GM12878 (cell line): ENCODE measurements around the gene LTBP3. TPM values are rescaled to one million over a fixed set of nuclear protein-coding genes. Genes with fewer than 3 reads are reported as not detected.

Experiments
- CBX5 ChIP-seq: sonication (generic); IDR thresholded peaks from 2 replicates; pipeline ENCODE4 v1.6.1; 2016; ENCODE audit warnings: low read depth, moderate library complexity, mild to moderate bottlenecking, inconsistent platforms
- CHD1 ChIP-seq: IDR thresholded peaks from 2 replicates; pipeline ENCODE4 v1.6.1; 2012; ENCODE audit warnings: low read depth, low read length, improper control_type of control experiment
- EGR1 ChIP-seq, 2 experiments: IDR thresholded peaks; 1 replicate in 1 of 2; 2 replicates in 1 of 2; pipeline ENCODE4 v1.6.1; 2011 to 2012; ENCODE audit warnings: low read depth in 2 of 2, low read length in 2 of 2, borderline replicate concordance in 1 of 2, mild to moderate bottlenecking in 1 of 2, moderate library complexity in 1 of 2
- KLF5 ChIP-seq: fragments of 450-650 bp; IDR thresholded peaks from 2 replicates; pipeline ENCODE4 v1.6.1; 2014; ENCODE audit warnings: mild to moderate bottlenecking; ENCODE audit not compliant: partially characterized antibody
- NR2C1 ChIP-seq: fragments of 450-650 bp; IDR thresholded peaks from 2 replicates; pipeline ENCODE4 v1.6.1; 2017; ENCODE audit warnings: antibody characterized with exemption, mild to moderate bottlenecking, moderate library complexity
- NR2F1 ChIP-seq: fragments of 450-650 bp; conservative IDR thresholded peaks from 2 replicates; pipeline ENCODE4 v1.6.1; 2017; ENCODE audit warnings: mild to moderate bottlenecking
- RAD21 ChIP-seq: IDR thresholded peaks from 2 replicates; pipeline ENCODE4 v1.6.1; 2011; ENCODE audit warnings: mild to moderate bottlenecking, low read depth, low read length, moderate library complexity; ENCODE audit not compliant: insufficient read depth
- SMC3 ChIP-seq: IDR thresholded peaks from 2 replicates; pipeline ENCODE4 v1.6.1; 2011; ENCODE audit warnings: low read length, improper control_type of control experiment, borderline replicate concordance
- SREBF2 ChIP-seq: IDR thresholded peaks from 2 replicates; pipeline ENCODE4 v1.6.1; 2012; ENCODE audit warnings: mild to moderate bottlenecking, low read length
- TAF1 ChIP-seq: IDR thresholded peaks from 2 replicates; pipeline ENCODE4 v1.6.1; 2011; ENCODE audit warnings: mild to moderate bottlenecking, low read depth, low read length, borderline replicate concordance
- TBL1XR1 ChIP-seq: IDR thresholded peaks from 2 replicates; pipeline ENCODE4 v1.6.1; 2012; ENCODE audit warnings: low read depth, low read length, improper control_type of control experiment
- WRNIP1 ChIP-seq: IDR thresholded peaks from 2 replicates; pipeline ENCODE4 v1.6.1; 2011; ENCODE audit warnings: low read depth, low read length, improper control_type of control experiment, borderline replicate concordance
- YY1 ChIP-seq: IDR thresholded peaks from 2 replicates; pipeline ENCODE4 v1.6.1; 2011; ENCODE audit warnings: low read depth, mild to moderate bottlenecking, low read length
- polyA plus RNA-seq, 11 experiments: library from polyadenylated mRNA; depleted of rRNA in 4 of 11; unstranded in 6 of 11; stranded (reverse) in 5 of 11; fragments of >200 nt; fragmentation: Nextera tagmentation in 4 of 11; fragmentation: Illumina TruSeq in 1 of 11; extraction: Ambion mirVana in 4 of 11; extraction: Trizol in 1 of 11; gene quantifications; 1 replicate in 1 of 11; 2 replicates in 10 of 11; pipeline versions ENCODE4 v1.2.1 to v1.2.3, GENCODE V29; 2011 to 2016; ENCODE audit warnings: inconsistent platforms in 2 of 11, missing spikeins in 2 of 11, low read depth in 1 of 11
- total RNA-seq, 4 experiments: library from RNA; depleted of rRNA in 3 of 4; stranded (reverse); fragments of >200 nt in 3 of 4; fragmentation: Illumina TruSeq in 1 of 4; extraction: Trizol in 1 of 4; gene quantifications; 2 replicates each; pipeline versions ENCODE4 v1.2.1 to v1.2.3, GENCODE V29; 2013 to 2021
- TF ChIP-seq, protein P1 (sequence below): IDR thresholded peaks from 2 replicates; pipeline ENCODE4 v1.6.1; 2012; ENCODE audit warnings: low read length, inconsistent platforms
- TF ChIP-seq, protein P2 (sequence below): fragments of 450-650 bp; IDR thresholded peaks from 2 replicates; pipeline ENCODE4 v1.6.1; 2018; ENCODE audit warnings: borderline replicate concordance, mild to moderate bottlenecking; ENCODE audit not compliant: partially characterized antibody
- TF ChIP-seq, protein P3 (sequence below): fragments of 450-650 bp; IDR thresholded peaks from 2 replicates; pipeline ENCODE4 v1.6.1; 2017; ENCODE audit warnings: mild to moderate bottlenecking, moderate library complexity
- TF ChIP-seq, protein P4 (sequence below): IDR thresholded peaks from 2 replicates; pipeline ENCODE4 v1.6.1; 2012; ENCODE audit warnings: improper control_type of control experiment, low read depth, low read length; ENCODE audit not compliant: insufficient replicate concordance

The LTBP3 gene
- total and polyA plus RNA-seq, 10 of the 15 experiments (the other 5 are each of a cell fraction or from before 2014, with no cell fraction given) = 2.2 to 12.2 (median 6.2) TPM; not detected in 2

DNA sequence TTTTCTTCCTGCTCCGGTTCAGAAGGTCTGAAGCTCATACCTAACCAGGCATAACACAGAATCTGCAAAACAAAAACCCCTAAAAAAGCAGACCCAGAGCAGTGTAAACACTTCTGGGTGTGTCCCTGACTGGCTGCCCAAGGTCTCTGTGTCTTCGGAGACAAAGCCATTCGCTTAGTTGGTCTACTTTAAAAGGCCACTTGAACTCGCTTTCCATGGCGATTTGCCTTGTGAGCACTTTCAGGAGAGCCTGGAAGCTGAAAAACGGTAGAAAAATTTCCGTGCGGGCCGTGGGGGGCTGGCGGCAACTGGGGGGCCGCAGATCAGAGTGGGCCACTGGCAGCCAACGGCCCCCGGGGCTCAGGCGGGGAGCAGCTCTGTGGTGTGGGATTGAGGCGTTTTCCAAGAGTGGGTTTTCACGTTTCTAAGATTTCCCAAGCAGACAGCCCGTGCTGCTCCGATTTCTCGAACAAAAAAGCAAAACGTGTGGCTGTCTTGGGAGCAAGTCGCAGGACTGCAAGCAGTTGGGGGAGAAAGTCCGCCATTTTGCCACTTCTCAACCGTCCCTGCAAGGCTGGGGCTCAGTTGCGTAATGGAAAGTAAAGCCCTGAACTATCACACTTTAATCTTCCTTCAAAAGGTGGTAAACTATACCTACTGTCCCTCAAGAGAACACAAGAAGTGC lies 60.0 kb downstream of the LTBP3 start (continued):
- TF ChIP-seq SMC3 (no peak), YY1 (peak; percentile 96), KLF5 (no peak), EGR1 (IDR thresholded peaks at IDR 0.05; ENCODE audit: borderline replicate concordance in 1 of 2, low read depth in 2 of 2, low read length in 2 of 2) (no peak), CBX5 (no peak), TBL1XR1 (no peak), WRNIP1 (no peak), RAD21 (no peak), CHD1 (peak; percentile 69), TAF1 (peak; percentile 73; the same call in 1 of the 2 replicates), NR2F1 (no peak), NR2C1 (no peak), SREBF2 (no peak)
- TF ChIP-seq, protein P1, sequence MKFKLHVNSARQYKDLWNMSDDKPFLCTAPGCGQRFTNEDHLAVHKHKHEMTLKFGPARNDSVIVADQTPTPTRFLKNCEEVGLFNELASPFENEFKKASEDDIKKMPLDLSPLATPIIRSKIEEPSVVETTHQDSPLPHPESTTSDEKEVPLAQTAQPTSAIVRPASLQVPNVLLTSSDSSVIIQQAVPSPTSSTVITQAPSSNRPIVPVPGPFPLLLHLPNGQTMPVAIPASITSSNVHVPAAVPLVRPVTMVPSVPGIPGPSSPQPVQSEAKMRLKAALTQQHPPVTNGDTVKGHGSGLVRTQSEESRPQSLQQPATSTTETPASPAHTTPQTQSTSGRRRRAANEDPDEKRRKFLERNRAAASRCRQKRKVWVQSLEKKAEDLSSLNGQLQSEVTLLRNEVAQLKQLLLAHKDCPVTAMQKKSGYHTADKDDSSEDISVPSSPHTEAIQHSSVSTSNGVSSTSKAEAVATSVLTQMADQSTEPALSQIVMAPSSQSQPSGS = no peak
- TF ChIP-seq, protein P2, sequence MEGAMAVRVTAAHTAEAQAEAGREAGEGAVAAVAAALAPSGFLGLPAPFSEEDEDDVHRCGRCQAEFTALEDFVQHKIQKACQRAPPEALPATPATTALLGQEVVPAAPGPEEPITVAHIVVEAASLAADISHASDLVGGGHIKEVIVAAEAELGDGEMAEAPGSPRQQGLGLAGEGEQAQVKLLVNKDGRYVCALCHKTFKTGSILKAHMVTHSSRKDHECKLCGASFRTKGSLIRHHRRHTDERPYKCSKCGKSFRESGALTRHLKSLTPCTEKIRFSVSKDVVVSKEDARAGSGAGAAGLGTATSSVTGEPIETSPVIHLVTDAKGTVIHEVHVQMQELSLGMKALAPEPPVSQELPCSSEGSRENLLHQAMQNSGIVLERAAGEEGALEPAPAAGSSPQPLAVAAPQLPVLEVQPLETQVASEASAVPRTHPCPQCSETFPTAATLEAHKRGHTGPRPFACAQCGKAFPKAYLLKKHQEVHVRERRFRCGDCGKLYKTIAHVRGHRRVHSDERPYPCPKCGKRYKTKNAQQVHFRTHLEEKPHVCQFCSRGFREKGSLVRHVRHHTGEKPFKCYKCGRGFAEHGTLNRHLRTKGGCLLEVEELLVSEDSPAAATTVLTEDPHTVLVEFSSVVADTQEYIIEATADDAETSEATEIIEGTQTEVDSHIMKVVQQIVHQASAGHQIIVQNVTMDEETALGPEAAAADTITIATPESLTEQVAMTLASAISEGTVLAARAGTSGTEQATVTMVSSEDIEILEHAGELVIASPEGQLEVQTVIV = no peak
- TF ChIP-seq, protein P3, sequence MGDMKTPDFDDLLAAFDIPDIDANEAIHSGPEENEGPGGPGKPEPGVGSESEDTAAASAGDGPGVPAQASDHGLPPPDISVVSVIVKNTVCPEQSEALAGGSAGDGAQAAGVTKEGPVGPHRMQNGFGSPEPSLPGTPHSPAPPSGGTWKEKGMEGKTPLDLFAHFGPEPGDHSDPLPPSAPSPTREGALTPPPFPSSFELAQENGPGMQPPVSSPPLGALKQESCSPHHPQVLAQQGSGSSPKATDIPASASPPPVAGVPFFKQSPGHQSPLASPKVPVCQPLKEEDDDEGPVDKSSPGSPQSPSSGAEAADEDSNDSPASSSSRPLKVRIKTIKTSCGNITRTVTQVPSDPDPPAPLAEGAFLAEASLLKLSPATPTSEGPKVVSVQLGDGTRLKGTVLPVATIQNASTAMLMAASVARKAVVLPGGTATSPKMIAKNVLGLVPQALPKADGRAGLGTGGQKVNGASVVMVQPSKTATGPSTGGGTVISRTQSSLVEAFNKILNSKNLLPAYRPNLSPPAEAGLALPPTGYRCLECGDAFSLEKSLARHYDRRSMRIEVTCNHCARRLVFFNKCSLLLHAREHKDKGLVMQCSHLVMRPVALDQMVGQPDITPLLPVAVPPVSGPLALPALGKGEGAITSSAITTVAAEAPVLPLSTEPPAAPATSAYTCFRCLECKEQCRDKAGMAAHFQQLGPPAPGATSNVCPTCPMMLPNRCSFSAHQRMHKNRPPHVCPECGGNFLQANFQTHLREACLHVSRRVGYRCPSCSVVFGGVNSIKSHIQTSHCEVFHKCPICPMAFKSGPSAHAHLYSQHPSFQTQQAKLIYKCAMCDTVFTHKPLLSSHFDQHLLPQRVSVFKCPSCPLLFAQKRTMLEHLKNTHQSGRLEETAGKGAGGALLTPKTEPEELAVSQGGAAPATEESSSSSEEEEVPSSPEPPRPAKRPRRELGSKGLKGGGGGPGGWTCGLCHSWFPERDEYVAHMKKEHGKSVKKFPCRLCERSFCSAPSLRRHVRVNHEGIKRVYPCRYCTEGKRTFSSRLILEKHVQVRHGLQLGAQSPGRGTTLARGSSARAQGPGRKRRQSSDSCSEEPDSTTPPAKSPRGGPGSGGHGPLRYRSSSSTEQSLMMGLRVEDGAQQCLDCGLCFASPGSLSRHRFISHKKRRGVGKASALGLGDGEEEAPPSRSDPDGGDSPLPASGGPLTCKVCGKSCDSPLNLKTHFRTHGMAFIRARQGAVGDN = no peak; the same call in 1 of the 2 replicates
- TF ChIP-seq, protein P4, sequence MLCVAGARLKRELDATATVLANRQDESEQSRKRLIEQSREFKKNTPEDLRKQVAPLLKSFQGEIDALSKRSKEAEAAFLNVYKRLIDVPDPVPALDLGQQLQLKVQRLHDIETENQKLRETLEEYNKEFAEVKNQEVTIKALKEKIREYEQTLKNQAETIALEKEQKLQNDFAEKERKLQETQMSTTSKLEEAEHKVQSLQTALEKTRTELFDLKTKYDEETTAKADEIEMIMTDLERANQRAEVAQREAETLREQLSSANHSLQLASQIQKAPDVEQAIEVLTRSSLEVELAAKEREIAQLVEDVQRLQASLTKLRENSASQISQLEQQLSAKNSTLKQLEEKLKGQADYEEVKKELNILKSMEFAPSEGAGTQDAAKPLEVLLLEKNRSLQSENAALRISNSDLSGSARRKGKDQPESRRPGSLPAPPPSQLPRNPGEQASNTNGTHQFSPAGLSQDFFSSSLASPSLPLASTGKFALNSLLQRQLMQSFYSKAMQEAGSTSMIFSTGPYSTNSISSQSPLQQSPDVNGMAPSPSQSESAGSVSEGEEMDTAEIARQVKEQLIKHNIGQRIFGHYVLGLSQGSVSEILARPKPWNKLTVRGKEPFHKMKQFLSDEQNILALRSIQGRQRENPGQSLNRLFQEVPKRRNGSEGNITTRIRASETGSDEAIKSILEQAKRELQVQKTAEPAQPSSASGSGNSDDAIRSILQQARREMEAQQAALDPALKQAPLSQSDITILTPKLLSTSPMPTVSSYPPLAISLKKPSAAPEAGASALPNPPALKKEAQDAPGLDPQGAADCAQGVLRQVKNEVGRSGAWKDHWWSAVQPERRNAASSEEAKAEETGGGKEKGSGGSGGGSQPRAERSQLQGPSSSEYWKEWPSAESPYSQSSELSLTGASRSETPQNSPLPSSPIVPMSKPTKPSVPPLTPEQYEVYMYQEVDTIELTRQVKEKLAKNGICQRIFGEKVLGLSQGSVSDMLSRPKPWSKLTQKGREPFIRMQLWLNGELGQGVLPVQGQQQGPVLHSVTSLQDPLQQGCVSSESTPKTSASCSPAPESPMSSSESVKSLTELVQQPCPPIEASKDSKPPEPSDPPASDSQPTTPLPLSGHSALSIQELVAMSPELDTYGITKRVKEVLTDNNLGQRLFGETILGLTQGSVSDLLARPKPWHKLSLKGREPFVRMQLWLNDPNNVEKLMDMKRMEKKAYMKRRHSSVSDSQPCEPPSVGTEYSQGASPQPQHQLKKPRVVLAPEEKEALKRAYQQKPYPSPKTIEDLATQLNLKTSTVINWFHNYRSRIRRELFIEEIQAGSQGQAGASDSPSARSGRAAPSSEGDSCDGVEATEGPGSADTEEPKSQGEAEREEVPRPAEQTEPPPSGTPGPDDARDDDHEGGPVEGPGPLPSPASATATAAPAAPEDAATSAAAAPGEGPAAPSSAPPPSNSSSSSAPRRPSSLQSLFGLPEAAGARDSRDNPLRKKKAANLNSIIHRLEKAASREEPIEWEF = no peak
